K562 (cell line): ENCODE data around the gene KCNQ5. TPM values are rescaled to one million over a fixed set of nuclear protein-coding genes. Genes with fewer than 3 reads are reported as not detected.

Source experiments
- BRCA1 ChIP-seq, 2 experiments: fragments of 450-650 bp in 1 of 2; sonication (generic) in 1 of 2; formaldehyde crosslinking in 1 of 2; IDR thresholded peaks; 2 replicates each; pipeline versions ENCODE4 v1.5.0 to v1.6.1; 2017 to 2020; ENCODE audit warnings: mild to moderate bottlenecking in 1 of 2, missing genetic modification reagents in 1 of 2
- CUX1 ChIP-seq: fragments of 200-800 bp; sonication (Bioruptor generic); IDR thresholded peaks from 2 replicates; pipeline ENCODE4 v1.6.1; 2016; ENCODE audit warnings: missing genetic modification characterization, missing compliant biosample characterization
- EWSR1 ChIP-seq: fragments of 450-650 bp; IDR thresholded peaks from 2 replicates; pipeline ENCODE4 v1.6.1; 2018; ENCODE audit warnings: borderline replicate concordance, mild to moderate bottlenecking, low read depth, moderate library complexity; ENCODE audit not compliant: partially characterized antibody
- HES1 ChIP-seq: fragments of 450-650 bp; IDR thresholded peaks from 2 replicates; pipeline ENCODE4 v1.6.1; 2016; ENCODE audit warnings: low read depth, mild to moderate bottlenecking, moderate library complexity
- MIER1 ChIP-seq: fragments of 450-650 bp; IDR thresholded peaks from 2 replicates; pipeline ENCODE4 v1.6.1; 2016; ENCODE audit warnings: antibody characterized with exemption, mild to moderate bottlenecking, low read depth
- PRMT5 ChIP-seq: sonication (generic); formaldehyde crosslinking; IDR thresholded peaks from 2 replicates; pipeline ENCODE4 v1.5.0; 2020; ENCODE audit warnings: missing genetic modification reagents
- polyA plus RNA-seq, 8 experiments: library from polyadenylated mRNA; depleted of rRNA in 4 of 8; stranded (reverse) in 5 of 8; unstranded in 3 of 8; fragments of >200 nt; fragmentation: Nextera tagmentation in 2 of 8; fragmentation: Illumina TruSeq in 1 of 8; extraction: Ambion mirVana in 2 of 8; extraction: Trizol in 1 of 8; gene quantifications; 2 replicates each; pipeline versions ENCODE4 v1.2.1 to v1.2.3, GENCODE V29; 2011 to 2014; ENCODE audit warnings: inconsistent platforms in 1 of 8, missing spikeins in 1 of 8
- total RNA-seq, 7 experiments: library from RNA; depleted of rRNA in 6 of 7; stranded (reverse); fragments of >200 nt in 6 of 7; fragmentation: Illumina TruSeq in 2 of 7; extraction: Trizol in 2 of 7; gene quantifications; 2 replicates each; pipeline versions ENCODE4 v1.2.1 to v1.2.3, GENCODE V29; 2011 to 2021; ENCODE audit warnings: low replicate concordance in 1 of 7

Gene KCNQ5
- total and polyA plus RNA-seq, 9 of the 15 experiments (the other 6 are each of a cell fraction or from before 2014, with no cell fraction given): 0.31 to 5.9 (median 2.6) TPM

GRCh38 chr6:72836971-72837370, 215.1 kb downstream of the KCNQ5 start (continued):
- TF ChIP-seq CUX1 (CRISPR knock-in tag): no peak
- no peak for TF ChIP-seq HES1
- no peak for TF ChIP-seq EWSR1
- TF ChIP-seq BRCA1 (IDR thresholded peaks at IDR 0.05): no peak
- TF ChIP-seq BRCA1 (CRISPR knock-in tag; IDR thresholded peaks at IDR 0.05): no peak
- TF ChIP-seq PRMT5 (CRISPR knock-in tag): no peak
- no peak for TF ChIP-seq MIER1
